Measurements from ENCODE around the gene USF3. TPM values are rescaled to one million over a fixed set of nuclear protein-coding genes. Genes with fewer than 3 reads are reported as not detected.

The USF3 gene
- total and polyA plus RNA-seq, 9 donors, result 4.8 to 18.7 (median 15.6) TPM

- intact Hi-C loops (cut with DNase I), result loop anchor here in 1 of 4 donors (10.0 kb wide), 1 partner anchor 114 kb away; the partner anchor contains the start of gene SPICE1
These were observed 68.1 kb downstream of the USF3 start for GRCh38 chr3:113628316-113628715.

GRCh38 chr3:113626503-113627371 lies 69.7 kb downstream of the USF3 start:
- intact Hi-C loops (cut with DNase I), result loop anchor here in 1 of 4 donors (10.0 kb wide), 1 partner anchor 112 kb away; the partner anchor contains the start of gene SPICE1
- Histone ChIP-seq H3K27ac (no peak overlapping the region), H3K4me1 (ENCODE audit: insufficient read depth) (no peaks in the 10 kb centered on the region), H3K36me3 (no peaks in the 10 kb centered on the region), H3K9me3 (no peaks in the 10 kb centered on the region), H3K27me3 (no peaks in the 10 kb centered on the region), H3K4me3 (no peak overlapping the region)
- TF ChIP-seq CTCF (IDR thresholded peaks at IDR 0.05) (peak; percentile 29 to 76 (median 62)), EP300 (IDR thresholded peaks at IDR 0.05) (no peak), POLR2A (IDR thresholded peaks at IDR 0.05) (no peak)
- DNase-seq, result peak; percentile 19 to 52 (median 29)
- WGBS, 3 donors, result 18 to 20% (median 20%) methylated on average over 10 of the region's 10 CpGs

More at GRCh38 chr3:113628316-113628715, 68.1 kb downstream of the USF3 start:
- 87 to 95% (median 94%) methylated on average over 2 of the region's 2 CpGs for WGBS, 3 donors
- no peaks in the 10 kb centered on the region for H3K9me3 ChIP-seq
- no peaks in the 10 kb centered on the region for H3K36me3 ChIP-seq
- no peak overlapping the region for H3K27ac ChIP-seq
- no peak for DNase-seq
- H3K4me3 ChIP-seq, result no peak overlapping the region
- TF ChIP-seq CTCF (IDR thresholded peaks at IDR 0.05), result no peak
- no peak for TF ChIP-seq POLR2A (IDR thresholded peaks at IDR 0.05)
- no peak for TF ChIP-seq EP300 (IDR thresholded peaks at IDR 0.05)
- H3K4me1 ChIP-seq (ENCODE audit: insufficient read depth), result no peaks in the 10 kb centered on the region
- H3K27me3 ChIP-seq, result no peaks in the 10 kb centered on the region

DNA sequence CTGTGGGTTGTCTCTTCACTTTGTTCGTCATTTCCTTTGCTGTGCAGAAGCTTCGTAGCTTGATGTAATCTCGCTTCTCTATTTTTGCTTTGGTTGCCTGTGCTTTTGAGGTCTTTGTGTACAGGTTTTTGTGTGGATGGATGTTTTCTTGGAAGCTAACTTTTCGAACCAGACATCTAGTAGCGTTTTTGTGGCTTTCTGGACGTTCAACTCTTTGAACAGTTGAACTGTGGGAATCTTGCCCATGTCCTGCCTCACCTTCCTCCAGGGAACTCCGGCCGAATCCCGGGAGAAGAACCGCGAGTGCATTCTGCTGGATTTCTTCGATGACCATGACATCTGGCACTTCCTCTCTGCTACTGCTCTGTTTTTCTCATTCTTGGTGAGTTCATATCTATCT lies 70.6 kb downstream of the USF3 start:
- H3K36me3 ChIP-seq, result no peaks in the 10 kb centered on the region
- no peaks in the 10 kb centered on the region for H3K27me3 ChIP-seq
- no peak for DNase-seq
- WGBS, 3 donors, result 56 to 59% (median 56%) methylated on average over 12 of the region's 12 CpGs
- no peak for TF ChIP-seq CTCF (IDR thresholded peaks at IDR 0.05)
- no peak for TF ChIP-seq POLR2A (IDR thresholded peaks at IDR 0.05)
- TF ChIP-seq EP300 (IDR thresholded peaks at IDR 0.05), result no peak
- H3K9me3 ChIP-seq, result no peaks in the 10 kb centered on the region
- H3K4me1 ChIP-seq (ENCODE audit: insufficient read depth), result no peaks in the 10 kb centered on the region
- H3K4me3 ChIP-seq, result no peak overlapping the region
- intact Hi-C loops (cut with DNase I), result loop anchor here in 1 of 4 donors (10.0 kb wide), 1 partner anchor 111 kb away; the partner anchor contains the start of gene SPICE1
- H3K27ac ChIP-seq, result no peak overlapping the region

GRCh38 chr3:113623811-113624210 lies 72.6 kb downstream of the USF3 start:
- Histone ChIP-seq H3K27ac (no peak overlapping the region), H3K36me3 (no peaks in the 10 kb centered on the region), H3K27me3 (no peaks in the 10 kb centered on the region), H3K9me3 (no peaks in the 10 kb centered on the region), H3K4me3 (no peak overlapping the region), H3K4me1 (ENCODE audit: insufficient read depth) (no peaks in the 10 kb centered on the region)
- TF ChIP-seq POLR2A (IDR thresholded peaks at IDR 0.05) (no peak), CTCF (IDR thresholded peaks at IDR 0.05) (no peak), EP300 (IDR thresholded peaks at IDR 0.05) (no peak)
- 70 to 77% (median 72%) methylated on average over 7 of the region's 7 CpGs for WGBS, 3 donors
- DNase-seq, result no peak
- intact Hi-C loops (cut with DNase I), result loop anchor here in 1 of 4 donors (10.0 kb wide), 1 partner anchor 109 kb away; the partner anchor contains the start of gene SPICE1

All from ovary (tissue), 9 donors.